Measurements from ENCODE around the gene ATP8B4. TPM values are rescaled to one million over a fixed set of nuclear protein-coding genes. Genes with fewer than 3 reads are reported as not detected.

Gene ATP8B4
- total RNA-seq, 1 donor from 2014 or later: 9.4 TPM

GRCh38 chr15:50131617-50132016 lies 12.6 kb upstream of the ATP8B4 start:
- H3K4me3 ChIP-seq: no peak overlapping the region
- TF ChIP-seq, protein P1, sequence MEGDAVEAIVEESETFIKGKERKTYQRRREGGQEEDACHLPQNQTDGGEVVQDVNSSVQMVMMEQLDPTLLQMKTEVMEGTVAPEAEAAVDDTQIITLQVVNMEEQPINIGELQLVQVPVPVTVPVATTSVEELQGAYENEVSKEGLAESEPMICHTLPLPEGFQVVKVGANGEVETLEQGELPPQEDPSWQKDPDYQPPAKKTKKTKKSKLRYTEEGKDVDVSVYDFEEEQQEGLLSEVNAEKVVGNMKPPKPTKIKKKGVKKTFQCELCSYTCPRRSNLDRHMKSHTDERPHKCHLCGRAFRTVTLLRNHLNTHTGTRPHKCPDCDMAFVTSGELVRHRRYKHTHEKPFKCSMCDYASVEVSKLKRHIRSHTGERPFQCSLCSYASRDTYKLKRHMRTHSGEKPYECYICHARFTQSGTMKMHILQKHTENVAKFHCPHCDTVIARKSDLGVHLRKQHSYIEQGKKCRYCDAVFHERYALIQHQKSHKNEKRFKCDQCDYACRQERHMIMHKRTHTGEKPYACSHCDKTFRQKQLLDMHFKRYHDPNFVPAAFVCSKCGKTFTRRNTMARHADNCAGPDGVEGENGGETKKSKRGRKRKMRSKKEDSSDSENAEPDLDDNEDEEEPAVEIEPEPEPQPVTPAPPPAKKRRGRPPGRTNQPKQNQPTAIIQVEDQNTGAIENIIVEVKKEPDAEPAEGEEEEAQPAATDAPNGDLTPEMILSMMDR (IDR thresholded peaks at IDR 0.05): no peak
- no peaks in the 10 kb centered on the region for H3K27me3 ChIP-seq
- no peaks in the 10 kb centered on the region for H3K9me3 ChIP-seq
- H3K4me1 ChIP-seq: peaks cover 9% of the 10 kb centered on the region
- intact Hi-C loops (cut with DNase I): no loop called here
- H3K27ac ChIP-seq: no peak overlapping the region
- no peaks in the 10 kb centered on the region for H3K36me3 ChIP-seq
- ATAC-seq: no peak
- DNase-seq: no peak

- ATAC-seq (peak; percentile 76), DNase-seq (no peak)
- H3K36me3 ChIP-seq: no peaks in the 10 kb centered on the region
- no peak overlapping the region for H3K4me3 ChIP-seq
- TF ChIP-seq, protein P1 (IDR thresholded peaks at IDR 0.05): peak; percentile 8
- H3K9me3 ChIP-seq: no peaks in the 10 kb centered on the region
- no peaks in the 10 kb centered on the region for H3K4me1 ChIP-seq
- no peak overlapping the region for H3K27ac ChIP-seq
- no peaks in the 10 kb centered on the region for H3K27me3 ChIP-seq
- intact Hi-C loops (cut with DNase I): no loop called here
Measured at GRCh38 chr15:50128266-50128665, 9.2 kb upstream of the ATP8B4 start.

GRCh38 chr15:50127255-50127777 lies 8.3 kb upstream of the ATP8B4 start:
- no peak for DNase-seq
- Histone ChIP-seq H3K9me3 (no peaks in the 10 kb centered on the region), H3K27ac (no peak overlapping the region), H3K4me1 (no peaks in the 10 kb centered on the region), H3K36me3 (no peaks in the 10 kb centered on the region), H3K27me3 (no peaks in the 10 kb centered on the region), H3K4me3 (no peak overlapping the region)
- TF ChIP-seq, protein P1 (IDR thresholded peaks at IDR 0.05): no peak
- ATAC-seq: no peak
- intact Hi-C loops (cut with DNase I): no loop called here

DNA sequence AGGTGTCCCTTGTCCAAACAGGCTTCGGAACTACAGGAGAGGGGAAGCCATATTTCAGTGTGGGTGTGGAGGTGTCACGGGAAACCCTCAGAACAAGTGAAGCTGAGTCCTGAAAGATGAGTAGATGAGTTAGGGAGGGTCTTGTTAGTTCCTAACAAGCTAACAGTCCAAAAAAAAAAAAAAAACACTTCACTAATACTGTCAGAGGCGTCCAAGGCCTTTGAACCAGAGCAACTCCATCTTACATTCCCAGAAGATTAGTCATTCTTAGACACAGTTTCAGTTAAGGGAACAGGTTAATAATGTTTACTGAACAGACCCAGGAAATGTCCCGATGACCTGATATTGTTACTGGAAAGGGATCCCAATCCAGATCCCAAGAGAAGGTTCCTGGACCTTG lies 7.0 kb upstream of the ATP8B4 start:
- no peak overlapping the region for H3K27ac ChIP-seq
- TF ChIP-seq, protein P1 (IDR thresholded peaks at IDR 0.05): no peak
- DNase-seq: no peak
- no peaks in the 10 kb centered on the region for H3K4me1 ChIP-seq
- no peaks in the 10 kb centered on the region for H3K36me3 ChIP-seq
- H3K27me3 ChIP-seq: no peaks in the 10 kb centered on the region
- intact Hi-C loops (cut with DNase I): no loop called here
- H3K4me3 ChIP-seq: no peak overlapping the region
- H3K9me3 ChIP-seq: no peaks in the 10 kb centered on the region
- ATAC-seq: no peak

DNA sequence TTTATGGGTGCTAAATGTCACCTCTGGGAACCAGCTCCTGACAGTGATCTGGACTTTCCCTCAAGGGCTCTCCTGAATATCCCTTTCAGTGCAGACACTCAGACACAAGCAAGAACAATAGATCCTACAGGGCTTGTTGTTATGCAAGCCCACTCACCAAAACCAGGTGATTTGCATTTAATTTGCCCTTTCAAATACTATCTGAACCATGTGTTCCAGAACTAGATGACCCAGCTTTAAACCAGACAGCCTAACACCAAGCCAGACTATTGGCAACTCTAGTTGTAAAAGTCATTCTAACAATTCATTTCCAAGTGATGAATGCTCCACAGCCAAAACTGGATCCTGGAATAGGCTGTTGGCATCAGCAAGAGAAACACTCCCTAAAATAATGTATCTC lies 5.6 kb upstream of the ATP8B4 start:
- no peak for ATAC-seq
- Histone ChIP-seq H3K27ac (no peak overlapping the region), H3K4me1 (no peaks in the 10 kb centered on the region), H3K4me3 (no peak overlapping the region), H3K9me3 (no peaks in the 10 kb centered on the region), H3K27me3 (no peaks in the 10 kb centered on the region), H3K36me3 (no peaks in the 10 kb centered on the region)
- intact Hi-C loops (cut with DNase I): no loop called here
- DNase-seq: no peak
- TF ChIP-seq, protein P1 (IDR thresholded peaks at IDR 0.05): no peak

Data from upper lobe of right lung (tissue), 1 donor.